Measurements from ENCODE around the gene LYSMD1.
"Not testable (repeated sequence)": the region's sequence is repeated elsewhere in the genome, so short reads cannot be mapped to it uniquely, and the experiment has no call there.

Gene LYSMD1

DNA sequence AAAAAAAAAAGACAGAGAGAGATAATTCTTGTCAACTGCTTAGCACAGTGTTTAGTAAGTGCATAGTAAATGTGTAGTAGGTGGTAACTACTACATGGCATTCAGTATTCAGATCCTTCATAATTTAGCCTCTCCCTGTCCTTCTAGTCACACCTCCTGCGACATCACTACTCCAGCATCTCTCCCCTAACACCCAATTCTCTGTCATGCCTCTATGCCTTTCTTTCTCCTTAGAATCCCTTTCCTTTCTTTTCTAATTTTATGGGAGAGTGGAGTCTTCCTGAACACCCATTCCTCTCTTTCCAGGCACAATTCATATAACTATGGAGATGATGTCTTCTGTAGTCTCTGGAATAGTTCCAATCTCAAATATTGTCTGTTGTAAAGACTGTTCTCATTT lies 28.2 kb upstream of the LYSMD1 start:
- no peaks in the 10 kb centered on the region for H3K36me3 ChIP-seq (ENCODE audit: control insufficient read depth, insufficient read depth, low read length)
- H3K27me3 ChIP-seq (replicated peaks; ENCODE audit: control insufficient read depth, insufficient read depth, low read length), result no peaks in the 10 kb centered on the region
- H3K4me3 ChIP-seq (replicated peaks; ENCODE audit: low read depth, low read length), result no peak overlapping the region
- TF ChIP-seq, protein P1, sequence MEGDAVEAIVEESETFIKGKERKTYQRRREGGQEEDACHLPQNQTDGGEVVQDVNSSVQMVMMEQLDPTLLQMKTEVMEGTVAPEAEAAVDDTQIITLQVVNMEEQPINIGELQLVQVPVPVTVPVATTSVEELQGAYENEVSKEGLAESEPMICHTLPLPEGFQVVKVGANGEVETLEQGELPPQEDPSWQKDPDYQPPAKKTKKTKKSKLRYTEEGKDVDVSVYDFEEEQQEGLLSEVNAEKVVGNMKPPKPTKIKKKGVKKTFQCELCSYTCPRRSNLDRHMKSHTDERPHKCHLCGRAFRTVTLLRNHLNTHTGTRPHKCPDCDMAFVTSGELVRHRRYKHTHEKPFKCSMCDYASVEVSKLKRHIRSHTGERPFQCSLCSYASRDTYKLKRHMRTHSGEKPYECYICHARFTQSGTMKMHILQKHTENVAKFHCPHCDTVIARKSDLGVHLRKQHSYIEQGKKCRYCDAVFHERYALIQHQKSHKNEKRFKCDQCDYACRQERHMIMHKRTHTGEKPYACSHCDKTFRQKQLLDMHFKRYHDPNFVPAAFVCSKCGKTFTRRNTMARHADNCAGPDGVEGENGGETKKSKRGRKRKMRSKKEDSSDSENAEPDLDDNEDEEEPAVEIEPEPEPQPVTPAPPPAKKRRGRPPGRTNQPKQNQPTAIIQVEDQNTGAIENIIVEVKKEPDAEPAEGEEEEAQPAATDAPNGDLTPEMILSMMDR (IDR thresholded peaks at IDR 0.05; ENCODE audit: insufficient read depth, low read length, poor library complexity, severe bottlenecking), result no peak
- DNase-seq (ENCODE audit: extremely low read depth, insufficient read length), result no peak

DNA sequence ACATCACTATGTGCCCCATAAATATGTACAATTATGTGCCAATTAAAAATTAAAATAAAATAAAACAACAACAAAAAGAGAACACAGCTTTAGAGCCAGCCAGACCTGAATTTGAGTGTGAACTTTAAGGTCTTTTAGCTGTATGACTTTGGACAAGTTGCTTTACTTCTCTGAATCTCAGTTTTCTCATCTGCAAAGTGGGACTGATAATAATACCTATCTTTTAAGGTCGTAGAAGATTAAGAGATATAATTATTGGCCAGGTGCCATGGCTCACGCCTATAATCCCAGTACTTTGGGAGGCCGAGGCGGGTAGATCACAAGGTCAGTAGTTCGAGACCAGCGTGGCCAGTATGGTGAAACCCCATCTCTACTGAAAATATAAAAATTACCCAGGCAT lies 27.6 kb upstream of the LYSMD1 start:
- H3K4me3 ChIP-seq (replicated peaks; ENCODE audit: low read depth, low read length), result no peak overlapping the region
- TF ChIP-seq, protein P1 (IDR thresholded peaks at IDR 0.05; ENCODE audit: insufficient read depth, low read length, poor library complexity, severe bottlenecking), result no peak
- H3K36me3 ChIP-seq (ENCODE audit: control insufficient read depth, insufficient read depth, low read length), result no peaks in the 10 kb centered on the region
- no peak for DNase-seq (ENCODE audit: extremely low read depth, insufficient read length)
- H3K27me3 ChIP-seq (replicated peaks; ENCODE audit: control insufficient read depth, insufficient read depth, low read length), result no peaks in the 10 kb centered on the region

DNA sequence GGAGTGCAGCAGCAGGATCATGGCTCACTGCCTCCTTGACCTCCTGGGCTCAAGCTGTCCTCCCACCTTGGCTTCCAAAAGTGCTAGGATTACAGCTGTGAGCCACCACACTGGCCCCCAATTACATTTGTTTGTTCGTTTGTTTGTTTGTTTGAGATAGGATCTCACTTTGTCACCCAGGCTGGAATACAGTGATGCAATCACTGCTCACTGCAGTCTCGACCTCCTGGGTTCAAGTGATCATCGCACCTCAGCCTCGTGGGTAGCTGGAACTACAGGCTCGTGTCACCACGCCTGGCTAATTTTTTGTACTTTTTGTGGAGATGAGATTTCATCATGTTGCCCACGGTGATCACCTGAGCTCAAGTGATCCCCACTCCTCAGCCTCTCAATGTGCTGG lies 26.3 kb upstream of the LYSMD1 start:
- Histone ChIP-seq H3K36me3 (ENCODE audit: control insufficient read depth, insufficient read depth, low read length) (no peaks in the 10 kb centered on the region), H3K4me3 (replicated peaks; ENCODE audit: low read depth, low read length) (no peak overlapping the region), H3K27me3 (replicated peaks; ENCODE audit: control insufficient read depth, insufficient read depth, low read length) (no peaks in the 10 kb centered on the region)
- TF ChIP-seq, protein P1 (IDR thresholded peaks at IDR 0.05; ENCODE audit: insufficient read depth, low read length, poor library complexity, severe bottlenecking), result no peak
- DNase-seq (ENCODE audit: extremely low read depth, insufficient read length), result no peak

DNA sequence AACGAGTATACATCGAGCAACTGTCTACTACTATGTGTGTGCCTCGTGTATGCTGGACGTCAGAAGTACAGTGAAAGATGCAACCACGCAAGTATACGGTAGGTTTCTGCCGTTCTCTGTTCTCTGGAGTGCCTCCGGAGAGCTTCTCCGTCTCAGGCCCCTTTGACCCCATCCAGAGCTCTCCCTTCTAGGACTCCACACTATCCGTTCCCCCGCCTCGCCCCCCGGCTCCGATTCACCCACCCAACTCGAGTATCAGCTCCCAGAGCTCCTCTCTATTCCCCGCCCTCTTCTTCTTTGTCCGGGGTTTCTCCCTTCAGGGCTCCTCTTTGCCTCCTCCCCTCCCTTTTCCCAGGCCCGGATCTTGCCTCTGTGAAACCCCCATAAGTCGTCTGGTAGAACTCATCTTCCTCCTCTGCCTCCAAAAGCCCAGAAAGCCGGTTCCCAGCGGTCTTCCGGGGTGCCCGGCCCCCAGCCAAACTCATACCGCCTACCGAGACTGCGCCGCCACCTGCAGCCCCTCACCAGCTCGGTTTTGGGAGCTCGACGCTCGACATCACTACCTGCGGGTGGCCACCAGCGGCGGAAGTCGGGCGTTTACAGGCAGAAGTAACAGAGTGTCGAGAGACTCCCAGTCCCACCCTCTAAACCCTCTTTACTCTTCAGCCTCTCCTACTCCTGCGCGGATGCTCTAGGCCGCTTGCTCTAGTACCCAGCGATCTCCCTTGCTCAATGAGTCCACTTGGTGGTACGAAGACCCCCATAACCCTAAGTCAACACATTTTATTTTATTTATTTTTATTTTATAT lies 24.1 kb upstream of the LYSMD1 start, which contains the start of gene VPS72:
Gene VPS72 (minus strand): TSS at position 561 of the 809 bp plus-strand sequence. CDS start 76 bp downstream, at position 485.
- peak; percentile 88 for DNase-seq (ENCODE audit: extremely low read depth, insufficient read length)
- TF ChIP-seq, protein P1 (IDR thresholded peaks at IDR 0.05; ENCODE audit: insufficient read depth, low read length, poor library complexity, severe bottlenecking), result no peak
- Histone ChIP-seq H3K36me3 (ENCODE audit: control insufficient read depth, insufficient read depth, low read length) (peaks cover 3% of the 10 kb centered on the region), H3K27me3 (replicated peaks; ENCODE audit: control insufficient read depth, insufficient read depth, low read length) (no peaks in the 10 kb centered on the region), H3K4me3 (replicated peaks; ENCODE audit: low read depth, low read length) (peak within 1 kb of the TSS; percentile 91)

DNA sequence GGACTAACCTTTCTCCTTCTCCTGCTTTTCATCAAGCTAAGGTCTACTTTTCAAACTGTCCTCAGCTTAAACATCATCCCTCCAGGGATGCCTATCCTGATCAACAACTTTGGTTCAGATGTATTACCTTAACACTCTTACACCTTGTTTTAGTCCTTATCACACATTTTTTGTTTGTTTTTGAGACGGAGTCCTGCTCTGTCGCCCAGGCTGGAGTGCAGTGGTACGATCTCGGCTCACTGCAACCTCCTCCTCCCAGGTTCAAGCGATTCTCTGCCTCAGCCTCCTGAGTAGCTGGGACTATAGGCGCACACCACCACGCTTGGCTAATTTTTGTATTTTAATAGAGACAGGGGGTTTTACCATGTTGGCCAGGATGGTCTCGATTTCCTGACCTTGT lies 23.0 kb upstream of the LYSMD1 start:
- H3K4me3 ChIP-seq (replicated peaks; ENCODE audit: low read depth, low read length), result peak overlapping the region; percentile 91
- not testable (repeated sequence) for H3K36me3 ChIP-seq (ENCODE audit: control insufficient read depth, insufficient read depth, low read length); DNase-seq (ENCODE audit: extremely low read depth, insufficient read length); H3K27me3 ChIP-seq (replicated peaks; ENCODE audit: control insufficient read depth, insufficient read depth, low read length)

DNA sequence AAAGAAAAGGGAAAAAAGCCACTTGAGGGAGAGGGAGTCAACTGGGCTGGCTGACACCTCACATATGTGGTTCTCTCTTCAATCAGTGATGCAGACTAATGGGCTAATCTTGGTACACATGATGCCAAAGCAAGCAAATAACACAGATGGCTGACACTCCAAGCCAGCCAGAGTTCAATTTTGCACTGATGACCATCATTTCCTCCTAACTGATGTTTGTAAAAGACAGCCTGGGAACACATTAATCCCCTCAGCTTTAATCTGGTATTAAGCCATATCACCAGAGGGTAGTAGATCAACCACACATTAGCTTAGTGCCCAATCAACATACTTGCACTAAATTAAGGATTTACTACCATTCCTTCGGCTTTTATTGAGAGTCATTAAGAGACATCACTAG lies 21.5 kb upstream of the LYSMD1 start:
- TF ChIP-seq, protein P1 (IDR thresholded peaks at IDR 0.05; ENCODE audit: insufficient read depth, low read length, poor library complexity, severe bottlenecking), result no peak

More for the DNA sequence above, 21.5 kb upstream of the LYSMD1 start:
- H3K36me3 ChIP-seq (ENCODE audit: control insufficient read depth, insufficient read depth, low read length), result peaks cover 11% of the 10 kb centered on the region
- no peak overlapping the region for H3K4me3 ChIP-seq (replicated peaks; ENCODE audit: low read depth, low read length)
- no peak for DNase-seq (ENCODE audit: extremely low read depth, insufficient read length)
- no peaks in the 10 kb centered on the region for H3K27me3 ChIP-seq (replicated peaks; ENCODE audit: control insufficient read depth, insufficient read depth, low read length)
